DOHH2 (cell line): ENCODE results near the gene IRF4.

Experiments used
- H3F3A ChIP-seq: fragments of 200-600 bp; sonication (generic), shearing (Covaris generic); 2 replicates; pipeline ENCODE4 v1.6.0; 2016; ENCODE audit warnings: antibody characterized with exemption, mild to moderate bottlenecking; ENCODE audit not compliant: control insufficient read depth, insufficient read depth
- H3K27ac ChIP-seq: fragments of 200-600 bp; sonication (generic); 2 replicates; pipeline ENCODE4 v1.5.1; 2014; ENCODE audit warnings: low read depth, mild to moderate bottlenecking, low read length, moderate library complexity
- H3K27me3 ChIP-seq: fragments of 200-600 bp; sonication (generic); 2 replicates; pipeline ENCODE4 v1.6.1; 2014; ENCODE audit warnings: mild to moderate bottlenecking, low read length, mixed read lengths; ENCODE audit not compliant: control insufficient read depth
- H3K36me3 ChIP-seq: fragments of 200-600 bp; sonication (generic); 2 replicates; pipeline ENCODE4 v1.6.1; 2014; ENCODE audit warnings: mild to moderate bottlenecking, low read length, moderate library complexity, mixed read lengths; ENCODE audit not compliant: control insufficient read depth
- H3K4me1 ChIP-seq: fragments of 200-600 bp; sonication (generic); 2 replicates; pipeline ENCODE4 v1.6.1; 2014; ENCODE audit warnings: mild to moderate bottlenecking, low read length, mixed read lengths; ENCODE audit not compliant: control insufficient read depth
- H3K4me2 ChIP-seq: fragments of 200-600 bp; sonication (generic); 2 replicates; pipeline ENCODE4 v1.6.0; 2014; ENCODE audit warnings: mild to moderate bottlenecking, low read length, moderate library complexity
- H3K4me3 ChIP-seq: fragments of 200-600 bp; sonication (generic); 2 replicates; pipeline ENCODE4 v1.5.1; 2014; ENCODE audit warnings: mild to moderate bottlenecking, low read length, mixed read lengths
- H3K79me2 ChIP-seq: fragments of 200-600 bp; sonication (generic); 2 replicates; pipeline ENCODE4 v1.6.1; 2014; ENCODE audit warnings: mild to moderate bottlenecking, low read length, mixed read lengths; ENCODE audit not compliant: control insufficient read depth
- H3K9me2 ChIP-seq: fragments of 200-600 bp; sonication (generic); replicated peaks from 2 replicates; pipeline ENCODE4 v1.6.1; 2014; ENCODE audit warnings: mild to moderate bottlenecking, low read length, mixed read lengths; ENCODE audit not compliant: control insufficient read depth
- H3K9me3 ChIP-seq: fragments of 200-600 bp; sonication (generic); 2 replicates; pipeline ENCODE4 v1.6.1; 2014; ENCODE audit warnings: antibody characterized with exemption, low read length, mixed read lengths; ENCODE audit not compliant: control insufficient read depth, insufficient read depth
- H4K20me1 ChIP-seq: fragments of 200-600 bp; sonication (generic); 2 replicates; pipeline ENCODE4 v1.6.0; 2014; ENCODE audit warnings: low read depth, mild to moderate bottlenecking, antibody characterized with exemption, low read length, moderate library complexity; ENCODE audit not compliant: control insufficient read depth, insufficient read depth
- CTCF ChIP-seq: fragments of 200-600 bp; sonication (generic); IDR thresholded peaks from one replicate; pipeline ENCODE4 v1.5.1; 2014; ENCODE audit warnings: antibody characterized with exemption, mild to moderate bottlenecking, low read depth, low read length; ENCODE audit not compliant: poor library complexity, severe bottlenecking
- EZH2phosphoT487 ChIP-seq: fragments of 200-600 bp; sonication (generic); IDR thresholded peaks from 2 replicates; pipeline ENCODE4 v1.6.1; 2017; ENCODE audit warnings: borderline replicate concordance, mild to moderate bottlenecking, antibody characterized with exemption, low read length, moderate library complexity, mixed read lengths

The IRF4 gene

DNA sequence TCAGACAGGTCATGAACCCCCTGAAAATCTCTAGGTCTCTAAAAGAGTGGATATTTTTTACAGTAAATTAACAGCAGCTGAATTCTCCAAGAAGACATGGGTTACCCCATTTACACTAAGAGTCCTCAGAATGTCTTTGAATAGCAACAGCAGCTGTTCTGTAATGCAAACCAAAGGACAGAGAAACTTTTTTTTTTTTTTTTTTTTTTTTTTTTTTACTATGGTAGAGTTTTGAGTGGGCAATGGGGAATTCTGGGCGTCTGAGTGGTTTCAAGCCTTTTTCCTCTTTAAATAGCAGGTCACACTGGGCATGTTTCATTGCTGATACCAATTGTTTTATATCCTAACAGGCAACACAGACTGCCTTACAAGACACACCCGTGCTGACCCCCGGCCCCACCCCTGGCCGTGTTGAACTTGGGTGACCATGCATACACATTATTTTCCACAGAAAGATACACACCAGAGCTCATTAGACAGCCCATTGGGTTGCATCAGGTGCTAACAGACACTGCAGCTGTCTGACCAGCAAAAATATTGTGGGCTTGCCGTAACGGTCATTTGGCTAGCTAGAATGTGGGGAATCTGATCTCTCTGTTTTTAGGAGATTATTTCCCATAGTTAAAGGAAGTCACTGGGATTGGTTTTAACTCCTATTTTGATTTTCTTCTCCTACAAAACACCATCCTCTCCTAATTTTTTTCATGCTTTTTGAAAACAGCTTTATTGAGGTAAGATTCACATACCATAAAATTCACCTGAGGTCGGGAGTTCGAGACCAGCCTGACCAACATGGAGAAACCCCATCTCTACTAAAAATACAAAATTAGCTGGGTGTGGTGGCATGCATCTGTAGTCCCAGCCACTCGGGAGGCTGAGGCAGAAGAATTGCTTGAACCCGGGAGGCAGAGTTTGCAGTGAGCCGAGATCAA lies 26.7 kb upstream of the IRF4 start:
- Histone ChIP-seq H3K36me3 (no peaks in the 10 kb centered on the region), H4K20me1 (no peaks in the 10 kb centered on the region), H3K4me2 (no peak overlapping the region), H3K9me2 (no peaks in the 10 kb centered on the region), H3K79me2 (no peaks in the 10 kb centered on the region), H3K4me3 (no peak overlapping the region), H3K9me3 (peaks cover 17% of the 10 kb centered on the region; the same call in 1 of the 2 replicates), H3K27me3 (peaks cover 14% of the 10 kb centered on the region), H3F3A (no peaks in the 10 kb centered on the region), H3K4me1 (no peaks in the 10 kb centered on the region), H3K27ac (no peak overlapping the region)
- TF ChIP-seq EZH2phosphoT487, result no peak
- TF ChIP-seq CTCF, result no peak

GRCh38 chr6:365835-366234 lies 25.7 kb upstream of the IRF4 start:
- H3K4me3 ChIP-seq, result no peak overlapping the region
- no peaks in the 10 kb centered on the region for H3K9me2 ChIP-seq
- H3K9me3 ChIP-seq, result peaks cover 26% of the 10 kb centered on the region
- H3K27me3 ChIP-seq, result peaks cover 14% of the 10 kb centered on the region
- no peaks in the 10 kb centered on the region for H3F3A ChIP-seq
- TF ChIP-seq EZH2phosphoT487, result no peak
- TF ChIP-seq CTCF, result no peak
- no peaks in the 10 kb centered on the region for H3K79me2 ChIP-seq
- H4K20me1 ChIP-seq, result no peaks in the 10 kb centered on the region
- no peaks in the 10 kb centered on the region for H3K4me1 ChIP-seq
- H3K36me3 ChIP-seq, result no peaks in the 10 kb centered on the region
- no peak overlapping the region for H3K27ac ChIP-seq
- H3K4me2 ChIP-seq, result no peak overlapping the region

GRCh38 chr6:366389-367297 lies 24.9 kb upstream of the IRF4 start:
- Histone ChIP-seq H4K20me1 (no peaks in the 10 kb centered on the region), H3K4me2 (no peak overlapping the region), H3K9me3 (peaks cover 27% of the 10 kb centered on the region), H3K9me2 (no peaks in the 10 kb centered on the region), H3F3A (no peaks in the 10 kb centered on the region), H3K36me3 (no peaks in the 10 kb centered on the region), H3K4me3 (no peak overlapping the region), H3K27me3 (peaks cover 14% of the 10 kb centered on the region), H3K79me2 (no peaks in the 10 kb centered on the region), H3K27ac (no peak overlapping the region), H3K4me1 (no peaks in the 10 kb centered on the region)
- TF ChIP-seq EZH2phosphoT487 (no peak), CTCF (no peak)
